Astrocyte (in vitro differentiated cells and primary cell): Measurements from ENCODE around the gene CHST2. TPM values are rescaled to one million over a fixed set of nuclear protein-coding genes. Genes with fewer than 3 reads are reported as not detected.

ENCODE experiments used
- DNase-seq: peaks from one replicate; pipeline ENCODE4 v3.0.0-alpha.2; 2010; ENCODE audit warnings: low read depth
- FAIRE-seq: peaks from 2 replicates; lab custom pipeline; 2011; peaks lifted over from hg19 to GRCh38; lab: Jason Lieb, UNC
- H2AFZ ChIP-seq: 2 replicates; pipeline ENCODE4 v1.6.0; 2012; ENCODE audit warnings: low read depth, low read length, inconsistent platforms
- H3K27ac ChIP-seq: 2 replicates; pipeline ENCODE4 v1.5.1; 2011; ENCODE audit warnings: low read depth, low read length, inconsistent platforms
- H3K27me3 ChIP-seq: 2 replicates; pipeline ENCODE4 v1.6.0; 2011; ENCODE audit warnings: low read length, inconsistent platforms; ENCODE audit not compliant: insufficient read depth
- H3K36me3 ChIP-seq: 2 replicates; pipeline ENCODE4 v1.5.1; 2011; ENCODE audit warnings: low read length, inconsistent platforms; ENCODE audit not compliant: insufficient read depth
- H3K4me1 ChIP-seq: 2 replicates; pipeline ENCODE4 v1.5.1; 2011; ENCODE audit warnings: low read length, inconsistent platforms; ENCODE audit not compliant: insufficient read depth
- H3K4me2 ChIP-seq: 2 replicates; pipeline ENCODE4 v1.6.0; 2012; ENCODE audit warnings: low read length, inconsistent platforms
- H3K4me3 ChIP-seq: 2 replicates; pipeline ENCODE4 v1.5.1; 2011; ENCODE audit warnings: low read depth, mild to moderate bottlenecking, low read length, inconsistent platforms; ENCODE audit not compliant: insufficient read depth
- H3K79me2 ChIP-seq: 2 replicates; pipeline ENCODE4 v1.6.0; 2012; ENCODE audit warnings: mild to moderate bottlenecking, low read length, inconsistent platforms; ENCODE audit not compliant: insufficient read depth
- H3K9ac ChIP-seq: 2 replicates; pipeline ENCODE4 v1.6.0; 2012; ENCODE audit warnings: mild to moderate bottlenecking, low read length, inconsistent platforms
- H3K9me3 ChIP-seq: 2 replicates; pipeline ENCODE4 v1.5.1; 2012; ENCODE audit warnings: low read depth, mild to moderate bottlenecking, low read length, inconsistent platforms; ENCODE audit not compliant: insufficient read depth
- H4K20me1 ChIP-seq: 2 replicates; pipeline ENCODE4 v1.6.0; 2012; ENCODE audit warnings: low read length, inconsistent platforms; ENCODE audit not compliant: insufficient read depth
- H3K27ac Mint-ChIP-seq: one replicate; pipeline ENCODE4 v1.8.0; 2021; ENCODE audit warnings: mild to moderate bottlenecking, mixed read lengths; ENCODE audit not compliant: unreplicated experiment
- H3K27me3 Mint-ChIP-seq: one replicate; pipeline ENCODE4 v1.8.0; 2021; ENCODE audit warnings: low read depth, mixed read lengths; ENCODE audit not compliant: unreplicated experiment
- H3K36me3 Mint-ChIP-seq: one replicate; pipeline ENCODE4 v1.8.0; 2021; ENCODE audit warnings: low read depth, mixed read lengths; ENCODE audit not compliant: unreplicated experiment
- H3K4me1 Mint-ChIP-seq: one replicate; pipeline ENCODE4 v1.8.0; 2021; ENCODE audit warnings: low read depth, mixed read lengths; ENCODE audit not compliant: unreplicated experiment
- H3K4me3 Mint-ChIP-seq: one replicate; pipeline ENCODE4 v1.8.0; 2021; ENCODE audit warnings: mild to moderate bottlenecking, moderate library complexity, mixed read lengths; ENCODE audit not compliant: unreplicated experiment
- H3K9me3 Mint-ChIP-seq: one replicate; pipeline ENCODE4 v1.8.0; 2021; ENCODE audit warnings: mild to moderate bottlenecking, mixed read lengths; ENCODE audit not compliant: unreplicated experiment
- CTCF ChIP-seq: IDR thresholded peaks from 2 replicates; pipeline ENCODE4 v1.5.1; 2011; ENCODE audit warnings: low read depth, mild to moderate bottlenecking, inconsistent platforms, low read length, moderate library complexity; ENCODE audit not compliant: insufficient read depth
- EZH2 ChIP-seq: IDR thresholded peaks from 2 replicates; pipeline ENCODE4 v1.6.1; 2012; ENCODE audit warnings: mild to moderate bottlenecking, low read length, inconsistent platforms; ENCODE audit not compliant: insufficient read depth
- total RNA-seq: library from RNA; stranded (reverse); gene quantifications from 2 replicates; pipeline ENCODE4 v1.2.1, GENCODE V29; 2021

CHST2 gene
- total RNA-seq, 1 donor from 2014 or later, result 13.4 TPM

GRCh38 chr3:143147707-143148106 is 28.1 kb downstream of the CHST2 start:
- H3K27me3 ChIP-seq, result no peaks in the 10 kb centered on the region
- no peaks in the 10 kb centered on the region for H3K4me1 Mint-ChIP-seq
- no peak overlapping the region for H2AFZ ChIP-seq
- H3K36me3 ChIP-seq, result no peaks in the 10 kb centered on the region
- no peaks in the 10 kb centered on the region for H3K79me2 ChIP-seq
- H3K9me3 Mint-ChIP-seq, result no peaks in the 10 kb centered on the region
- H3K4me3 ChIP-seq, result no peak overlapping the region
- no peak overlapping the region for H3K4me3 Mint-ChIP-seq
- H3K27ac Mint-ChIP-seq, result no peak overlapping the region
- no peak overlapping the region for H3K27ac ChIP-seq
- no peak for DNase-seq
- H3K9ac ChIP-seq, result no peak overlapping the region
- no peaks in the 10 kb centered on the region for H3K36me3 Mint-ChIP-seq
- no peaks in the 10 kb centered on the region for H3K9me3 ChIP-seq
- H3K4me2 ChIP-seq, result no peak overlapping the region
- H4K20me1 ChIP-seq, result no peaks in the 10 kb centered on the region
- H3K27me3 Mint-ChIP-seq, result peaks cover 7% of the 10 kb centered on the region
- TF ChIP-seq EZH2 (no peak), CTCF (no peak)
- H3K4me1 ChIP-seq, result no peaks in the 10 kb centered on the region
- no peak for FAIRE-seq

- no peak overlapping the region for H3K9ac ChIP-seq
- no peaks in the 10 kb centered on the region for H3K4me1 ChIP-seq
- H3K27ac ChIP-seq, result no peak overlapping the region
- Mint-ChIP-seq H3K27me3 (peaks cover 7% of the 10 kb centered on the region), H3K4me3 (no peak overlapping the region), H3K9me3 (no peaks in the 10 kb centered on the region), H3K4me1 (no peaks in the 10 kb centered on the region), H3K27ac (no peak overlapping the region), H3K36me3 (no peaks in the 10 kb centered on the region)
- no peaks in the 10 kb centered on the region for H3K79me2 ChIP-seq
- FAIRE-seq, result no peak
- H3K4me2 ChIP-seq, result no peak overlapping the region
- H2AFZ ChIP-seq, result no peak overlapping the region
- no peaks in the 10 kb centered on the region for H3K27me3 ChIP-seq
- DNase-seq, result no peak
- TF ChIP-seq CTCF (no peak), EZH2 (no peak)
- H4K20me1 ChIP-seq, result no peaks in the 10 kb centered on the region
- no peaks in the 10 kb centered on the region for H3K36me3 ChIP-seq
- no peaks in the 10 kb centered on the region for H3K9me3 ChIP-seq
- no peak overlapping the region for H3K4me3 ChIP-seq
Observed at GRCh38 chr3:143150071-143150470, 30.5 kb downstream of the CHST2 start.

GRCh38 chr3:143151004-143151731 is 31.6 kb downstream of the CHST2 start:
- H3K4me2 ChIP-seq, result no peak overlapping the region
- Mint-ChIP-seq H3K4me3 (no peak overlapping the region), H3K36me3 (no peaks in the 10 kb centered on the region), H3K27me3 (peaks cover 7% of the 10 kb centered on the region), H3K4me1 (no peaks in the 10 kb centered on the region), H3K27ac (no peak overlapping the region), H3K9me3 (no peaks in the 10 kb centered on the region)
- FAIRE-seq (no peak), DNase-seq (no peak)
- no peaks in the 10 kb centered on the region for H3K27me3 ChIP-seq
- no peak overlapping the region for H2AFZ ChIP-seq
- H3K4me1 ChIP-seq, result no peaks in the 10 kb centered on the region
- no peaks in the 10 kb centered on the region for H3K36me3 ChIP-seq
- H3K9ac ChIP-seq, result no peak overlapping the region
- H4K20me1 ChIP-seq, result no peaks in the 10 kb centered on the region
- H3K27ac ChIP-seq, result no peak overlapping the region
- no peaks in the 10 kb centered on the region for H3K9me3 ChIP-seq
- TF ChIP-seq CTCF (no peak), EZH2 (no peak)
- H3K4me3 ChIP-seq, result no peak overlapping the region
- no peaks in the 10 kb centered on the region for H3K79me2 ChIP-seq
